ENCODE results near the gene SCMH1.

- TF ChIP-seq, protein P1, sequence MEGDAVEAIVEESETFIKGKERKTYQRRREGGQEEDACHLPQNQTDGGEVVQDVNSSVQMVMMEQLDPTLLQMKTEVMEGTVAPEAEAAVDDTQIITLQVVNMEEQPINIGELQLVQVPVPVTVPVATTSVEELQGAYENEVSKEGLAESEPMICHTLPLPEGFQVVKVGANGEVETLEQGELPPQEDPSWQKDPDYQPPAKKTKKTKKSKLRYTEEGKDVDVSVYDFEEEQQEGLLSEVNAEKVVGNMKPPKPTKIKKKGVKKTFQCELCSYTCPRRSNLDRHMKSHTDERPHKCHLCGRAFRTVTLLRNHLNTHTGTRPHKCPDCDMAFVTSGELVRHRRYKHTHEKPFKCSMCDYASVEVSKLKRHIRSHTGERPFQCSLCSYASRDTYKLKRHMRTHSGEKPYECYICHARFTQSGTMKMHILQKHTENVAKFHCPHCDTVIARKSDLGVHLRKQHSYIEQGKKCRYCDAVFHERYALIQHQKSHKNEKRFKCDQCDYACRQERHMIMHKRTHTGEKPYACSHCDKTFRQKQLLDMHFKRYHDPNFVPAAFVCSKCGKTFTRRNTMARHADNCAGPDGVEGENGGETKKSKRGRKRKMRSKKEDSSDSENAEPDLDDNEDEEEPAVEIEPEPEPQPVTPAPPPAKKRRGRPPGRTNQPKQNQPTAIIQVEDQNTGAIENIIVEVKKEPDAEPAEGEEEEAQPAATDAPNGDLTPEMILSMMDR (IDR thresholded peaks at IDR 0.05), result no peak
- TF ChIP-seq POLR2A (IDR thresholded peaks at IDR 0.05), result no peak
Measured at GRCh38 chr1:41215623-41216022, 26.5 kb downstream of the SCMH1 start.

Measured in tibial nerve (tissue), 3 donors.